B cell (primary cell): ENCODE data around the gene FCRL5. TPM values are rescaled to one million over a fixed set of nuclear protein-coding genes. Genes with fewer than 3 reads are reported as not detected.

Experiments used
- ATAC-seq: fragments of 200-7000 bp; cut with Tn5 transposase; one replicate; pipeline ENCODE4 v1.10.0; 2021; ENCODE audit warnings: low read depth, mild to moderate bottlenecking, moderate number of reproducible peaks, moderate library complexity
- CTCF ChIA-PET: fragments of 350-600 bp; sonication (Branson Sonifier 250); formaldehyde crosslinking; loops from one replicate; lab custom pipeline; 2021; ENCODE audit warnings: antibody characterized with exemption, inconsistent platforms; lab: Charles Lee
- POLR2A ChIA-PET: fragments of 350-600 bp; sonication (Branson Sonifier 250); formaldehyde crosslinking; loops from one replicate; lab custom pipeline; 2021; ENCODE audit warnings: antibody characterized with exemption; lab: Charles Lee
- DNase-seq: peaks from one replicate; pipeline ENCODE4 v3.0.0; 2013
- H2AFZ ChIP-seq: 2 replicates; pipeline ENCODE4 v1.6.1; 2012; ENCODE audit warnings: mild to moderate bottlenecking, low read depth, low read length; ENCODE audit not compliant: insufficient read depth, poor library complexity, severe bottlenecking
- H3K27ac ChIP-seq, 2 donors: 1 replicate in 1 of 2; 2 replicates in 1 of 2; pipeline ENCODE4 v1.5.1; 2012 to 2013; ENCODE audit warnings: low read length in 2 of 2, mild to moderate bottlenecking in 2 of 2, moderate library complexity in 1 of 2
- H3K27me3 ChIP-seq, 4 experiments: fragments of 200-600 bp in 1 of 4; sonication (generic) in 1 of 4; replicated peaks in 1 of 4; 1 replicate in 2 of 4; 2 replicates in 2 of 4; pipeline versions ENCODE4 v1.6.1 to v1.7.0; 2013 to 2016; ENCODE audit warnings: low read length in 3 of 4, mild to moderate bottlenecking in 2 of 4, mixed read lengths in 1 of 4, moderate library complexity in 1 of 4; ENCODE audit not compliant: insufficient read depth in 4 of 4, control insufficient read depth in 3 of 4; ENCODE audit errors: control extremely low read depth in 1 of 4
- H3K36me3 ChIP-seq, 2 experiments: replicated peaks in 1 of 2; 1 replicate in 1 of 2; 2 replicates in 1 of 2; pipeline versions ENCODE4 v1.6.1 to v1.7.1; 2013; ENCODE audit warnings: low read length in 1 of 2; ENCODE audit not compliant: insufficient read depth in 2 of 2, control insufficient read depth in 1 of 2; ENCODE audit errors: control extremely low read depth in 1 of 2, extremely low read depth in 1 of 2
- H3K4me1 ChIP-seq, 2 donors: fragments of 200-600 bp in 1 of 2; sonication (generic) in 1 of 2; 1 replicate in 1 of 2; 2 replicates in 1 of 2; pipeline versions ENCODE4 v1.5.1 to v1.6.1; 2013 to 2017; ENCODE audit warnings: low read length in 2 of 2; ENCODE audit not compliant: control insufficient read depth in 2 of 2, insufficient read depth in 2 of 2
- H3K4me2 ChIP-seq: replicated peaks from 2 replicates; pipeline ENCODE3; 2012; ENCODE audit warnings: mild to moderate bottlenecking, low read depth, low read length; ENCODE audit not compliant: poor library complexity, severe bottlenecking
- H3K4me3 ChIP-seq, 5 experiments: fragments of 200-600 bp in 1 of 5; sonication (generic) in 1 of 5; 1 replicate in 3 of 5; 2 replicates in 2 of 5; pipeline versions ENCODE4 v1.5.1 to v1.7.0; 2011 to 2016; ENCODE audit warnings: low read length in 4 of 5, mild to moderate bottlenecking in 4 of 5, low read depth in 2 of 5, control low read depth in 1 of 5, moderate library complexity in 1 of 5; ENCODE audit not compliant: insufficient read depth in 1 of 5; ENCODE audit errors: control extremely low read depth in 1 of 5, extremely low read depth in 1 of 5
- H3K79me2 ChIP-seq: fragments of 200-600 bp; sonication (generic); one replicate; pipeline ENCODE4 v1.6.0; 2016; ENCODE audit warnings: low read length; ENCODE audit not compliant: control insufficient read depth, insufficient read depth
- H3K9ac ChIP-seq: fragments of 200-600 bp; sonication (generic); 2 replicates; pipeline ENCODE4 v1.6.1; 2017; ENCODE audit warnings: mild to moderate bottlenecking, low read length, moderate library complexity
- H3K9me3 ChIP-seq, 3 donors: one replicate each; pipeline versions ENCODE4 v1.6.1 to v1.7.1; 2013; ENCODE audit warnings: low read length in 2 of 3; ENCODE audit not compliant: control insufficient read depth in 2 of 3, insufficient read depth in 1 of 3; ENCODE audit errors: control extremely low read depth in 1 of 3
- H4K20me1 ChIP-seq: 2 replicates; pipeline ENCODE4 v1.6.0; 2012; ENCODE audit warnings: mild to moderate bottlenecking, low read length; ENCODE audit not compliant: insufficient read depth, control insufficient read depth, poor library complexity, severe bottlenecking
- H3K27ac Mint-ChIP-seq: one replicate; pipeline ENCODE4 v1.8.0; 2021; ENCODE audit warnings: mixed read lengths
- H3K27me3 Mint-ChIP-seq: one replicate; pipeline ENCODE4 v1.8.0; 2021; ENCODE audit warnings: mixed read lengths
- H3K4me1 Mint-ChIP-seq: one replicate; pipeline ENCODE4 v1.8.0; 2021; ENCODE audit warnings: mixed read lengths
- H3K4me3 Mint-ChIP-seq: one replicate; pipeline ENCODE4 v1.8.0; 2021; ENCODE audit warnings: mixed read lengths
- H3K9me3 Mint-ChIP-seq: one replicate; pipeline ENCODE4 v1.8.0; 2022; ENCODE audit warnings: mixed read lengths; ENCODE audit not compliant: insufficient read depth
- CTCF ChIP-seq: fragments of 200-600 bp; IDR thresholded peaks from one replicate; pipeline ENCODE4 v1.8.0; 2022; ENCODE audit warnings: antibody characterized with exemption, mild to moderate bottlenecking
- EZH2 ChIP-seq: IDR thresholded peaks from 2 replicates; pipeline ENCODE4 v1.6.1; 2012; ENCODE audit warnings: borderline replicate concordance, low read depth, mild to moderate bottlenecking, moderate library complexity, low read length; ENCODE audit not compliant: insufficient read depth, poor library complexity, severe bottlenecking
- WGBS: methylation state at CpG from one replicate; pipeline ENCODE4 v1.1.5; 2013; ENCODE audit warnings: missing lambda C conversion rate; ENCODE audit not compliant: insufficient coverage; 5-methylcytosine and 5-hydroxymethylcytosine counted together
- intact Hi-C: fragments of 100-400 bp; cut with micrococcal nuclease; formaldehyde crosslinking; loops from one replicate; pipeline ENCODE4 v1.10.0; 2022
- polyA plus RNA-seq: library from polyadenylated mRNA; depleted of rRNA; stranded (reverse); fragments of >200 nt; gene quantifications from 2 replicates; pipeline ENCODE4 v1.2.3, GENCODE V29; 2012
- total RNA-seq, 2 donors: library from RNA; stranded (reverse); fragments of 120-200 nt in 1 of 2; gene quantifications; 1 replicate in 1 of 2; 2 replicates in 1 of 2; pipeline versions ENCODE4 v1.2.3 to v1.2.4, GENCODE V29; 2013 to 2022

Gene FCRL5
- total and polyA plus RNA-seq, 2 donors (not counting 1 experiment from before 2014, with no cell fraction given): 34.0 to 108 TPM

- H2AFZ ChIP-seq: no peak overlapping the region
- ChIA-PET POLR2A (interaction anchor here (1.0 to 1.2 kb wide), 2 partner anchors 192 to 194 kb away, joined by 3 to 5 read pairs; no protein-coding TSS in a partner anchor), CTCF (interaction anchor here (0.5 to 10.8 kb wide), 88 partner anchors 8 to 1454 kb away, joined by 3 to 162 read pairs (median 8); partner anchors contain the start of genes CD5L, FCRL1, FCRL2 and FCRL3)
- no peak overlapping the region for H3K4me3 Mint-ChIP-seq
- H3K27me3 ChIP-seq: no peaks in the 10 kb centered on the region
- no peaks in the 10 kb centered on the region for H3K36me3 ChIP-seq
- 92% methylated on average over 1 of the region's 1 CpG for WGBS
- no peaks in the 10 kb centered on the region for H3K27me3 Mint-ChIP-seq
- peaks cover 70% of the 10 kb centered on the region for H3K4me1 Mint-ChIP-seq
- intact Hi-C loops: loop anchor here (1.0 to 5.0 kb wide), 7 partner anchors 14 to 367 kb away; no protein-coding TSS in a partner anchor
- H3K27ac ChIP-seq: no peak overlapping the region
- peaks cover 0 to 8% (median 7%) of the 10 kb centered on the region in 3 donors for H3K9me3 ChIP-seq
- H3K9me3 Mint-ChIP-seq: no peaks in the 10 kb centered on the region
- TF ChIP-seq CTCF (no peak), EZH2 (no peak)
- H4K20me1 ChIP-seq: no peaks in the 10 kb centered on the region
- peaks cover 61 to 62% of the 10 kb centered on the region in 2 donors for H3K4me1 ChIP-seq
- no peak overlapping the region for H3K9ac ChIP-seq
- no peak for ATAC-seq
- no peak overlapping the region for H3K27ac Mint-ChIP-seq
- H3K79me2 ChIP-seq: peaks cover 3% of the 10 kb centered on the region
- no peak for DNase-seq
- no peak overlapping the region for H3K4me3 ChIP-seq
- H3K4me2 ChIP-seq: peak overlapping the region; percentile 40
Observed at GRCh38 chr1:157580828-157581210, 28.5 kb upstream of the FCRL5 start.

- H3K4me3 ChIP-seq: no peak overlapping the region
- H3K27ac ChIP-seq: no peak overlapping the region
- Mint-ChIP-seq H3K27me3 (no peaks in the 10 kb centered on the region), H3K9me3 (no peaks in the 10 kb centered on the region), H3K4me1 (peaks cover 70% of the 10 kb centered on the region), H3K27ac (no peak overlapping the region), H3K4me3 (no peak overlapping the region)
- no peak overlapping the region for H2AFZ ChIP-seq
- H3K36me3 ChIP-seq: no peaks in the 10 kb centered on the region
- H3K27me3 ChIP-seq: no peaks in the 10 kb centered on the region
- no peak overlapping the region for H3K9ac ChIP-seq
- H3K4me1 ChIP-seq: peaks cover 61 to 62% of the 10 kb centered on the region in 2 donors
- H3K9me3 ChIP-seq: peaks cover 0 to 8% (median 7%) of the 10 kb centered on the region in 3 donors
- peak overlapping the region; percentile 6 for H3K4me2 ChIP-seq
- intact Hi-C loops: loop anchor here (1.0 to 5.0 kb wide), 7 partner anchors 14 to 368 kb away; no protein-coding TSS in a partner anchor
- H3K79me2 ChIP-seq: peaks cover 3% of the 10 kb centered on the region
- ChIA-PET POLR2A (interaction anchor here (0.5 to 1.5 kb wide), 6 partner anchors 11 to 266 kb away, joined by 3 to 5 read pairs (median 4); no protein-coding TSS in a partner anchor), CTCF (interaction anchor here (0.7 to 10.8 kb wide), 99 partner anchors 8 to 544 kb away, joined by 3 to 162 read pairs (median 7); partner anchors contain the start of genes CD5L, FCRL1, FCRL2 and FCRL3)
- ATAC-seq (peak; percentile 44), DNase-seq (peak; percentile 83)
- TF ChIP-seq CTCF: peak; percentile 94
- no peak for TF ChIP-seq EZH2
- no peaks in the 10 kb centered on the region for H4K20me1 ChIP-seq
- 20% methylated on average over 1 of the region's 4 CpGs for WGBS
Observed at GRCh38 chr1:157580179-157580827, 28.0 kb upstream of the FCRL5 start.
